ENCODE measurements around the gene GLMN.
"Not testable (repeated sequence)": the region's sequence is repeated elsewhere in the genome, so short reads cannot be mapped to it uniquely, and the experiment has no call there.

Gene GLMN

DNA sequence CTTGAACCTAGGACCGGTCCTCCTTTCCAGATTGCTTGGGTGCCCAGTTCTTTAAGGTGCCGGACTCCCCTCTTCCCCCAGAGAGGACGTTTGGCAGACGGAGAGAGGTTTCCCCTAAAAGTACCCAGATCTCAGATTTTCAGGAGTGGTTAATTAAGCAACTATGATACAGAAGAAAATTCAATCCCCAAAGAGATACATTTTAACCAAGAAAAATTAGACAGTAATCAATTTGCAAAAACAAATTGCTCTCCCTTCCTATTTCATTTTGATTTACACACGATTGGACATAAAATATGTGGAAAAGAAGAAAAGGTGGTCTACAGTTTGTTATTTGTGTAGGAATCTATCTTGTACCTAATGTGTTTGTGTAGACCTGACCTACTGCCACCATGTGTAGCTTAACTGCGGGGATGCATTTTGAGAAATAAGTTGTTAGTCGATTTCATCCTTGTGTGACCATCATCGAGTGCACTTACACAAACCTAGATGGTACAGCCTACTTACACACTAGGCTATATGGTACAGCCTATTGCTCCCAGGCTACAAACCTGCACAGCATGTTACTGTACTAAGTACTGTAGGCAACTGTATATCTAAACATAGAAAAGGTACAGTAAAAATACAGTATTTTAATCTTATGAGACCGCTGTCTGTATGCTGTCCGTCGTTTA, 827 bp upstream of the GLMN start:
- DNase-seq (ENCODE audit: low read depth), result no peak

DNA sequence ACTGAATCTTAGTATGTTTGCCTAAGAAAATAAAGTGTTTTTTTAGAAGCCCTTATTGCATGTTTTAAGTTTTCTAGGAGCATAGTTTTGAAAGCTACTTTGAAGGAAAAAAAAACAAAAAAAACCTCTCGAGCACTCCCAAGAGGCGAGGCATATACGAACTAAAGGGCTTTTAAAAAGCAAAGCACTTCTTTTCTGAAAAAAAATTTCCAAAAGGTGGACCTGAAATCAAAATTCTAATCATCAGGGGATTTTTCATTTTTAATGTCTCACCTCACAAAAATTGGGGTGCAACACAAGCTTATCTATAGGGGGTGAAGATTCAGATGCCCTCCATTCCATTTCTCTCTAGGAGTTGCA, 594 bp downstream of the GLMN start:
- no peak for DNase-seq (ENCODE audit: low read depth)

DNA sequence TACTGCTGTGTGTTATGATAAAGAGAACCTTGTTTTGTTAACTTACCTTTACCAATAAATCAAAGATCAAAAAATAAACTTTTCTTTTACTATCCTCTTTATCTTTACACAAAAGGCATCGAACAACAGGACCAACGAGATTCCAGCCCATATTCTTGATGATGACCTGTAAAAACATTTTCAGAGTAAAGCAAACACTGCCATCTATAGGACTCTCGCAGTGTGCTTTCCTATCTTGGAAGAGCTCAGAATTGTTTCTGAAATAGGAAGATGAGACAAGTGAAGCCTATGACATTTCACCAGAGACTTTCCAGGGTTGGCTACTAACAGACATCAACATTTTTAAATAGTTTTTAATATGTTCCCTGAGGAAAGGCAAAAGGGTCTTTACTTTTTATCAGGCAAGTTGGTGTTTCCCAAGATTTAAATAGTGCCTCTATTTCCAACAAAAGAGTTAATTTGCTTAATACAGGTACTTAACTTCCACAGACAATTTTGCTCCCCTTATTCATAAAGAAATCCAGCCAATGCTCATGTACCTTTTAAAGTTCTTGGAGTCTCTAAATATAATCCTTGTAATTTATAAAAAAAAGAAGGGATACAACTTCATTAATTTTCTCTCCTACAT, 7.3 kb downstream of the GLMN start:
- no peak for DNase-seq (ENCODE audit: low read depth)

DNA sequence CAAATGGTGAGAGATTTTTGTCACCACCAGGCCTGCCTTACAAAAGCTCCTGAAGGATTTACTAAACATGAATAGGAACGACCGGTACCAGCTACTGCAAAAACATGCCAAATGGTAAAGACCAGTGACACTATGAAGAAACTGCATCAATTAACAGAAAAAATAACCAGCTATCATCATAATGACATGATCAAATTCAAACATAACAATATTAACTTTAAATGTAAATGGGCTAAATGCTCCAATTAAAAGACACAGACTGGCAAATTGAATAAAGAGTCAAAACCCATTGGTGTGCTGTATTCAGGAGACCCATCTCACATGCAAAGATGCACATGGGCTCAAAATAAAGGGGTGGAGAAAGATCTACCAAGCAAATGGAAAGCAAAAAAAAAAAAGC, 17.4 kb downstream of the GLMN start:
- DNase-seq (ENCODE audit: low read depth), result not testable (repeated sequence)

DNA sequence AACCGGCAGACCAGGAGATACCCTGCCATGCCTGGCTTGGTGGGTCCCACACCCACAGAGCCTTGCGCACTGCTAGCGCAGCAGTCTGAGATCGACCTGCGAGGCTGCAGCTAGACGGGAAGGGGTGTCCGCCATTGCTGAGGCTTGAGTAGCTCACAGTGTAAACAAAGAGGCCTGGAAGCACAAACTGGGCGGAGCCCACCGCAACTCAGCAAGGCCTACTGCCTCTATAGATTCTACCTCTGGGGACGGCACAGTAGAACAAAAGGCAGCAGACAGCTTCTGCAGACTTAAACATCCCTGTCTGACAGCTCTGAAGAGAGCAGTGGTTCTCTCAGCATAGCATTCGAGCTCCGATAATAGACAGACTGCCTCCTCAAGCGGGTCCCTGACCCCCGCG, 19.0 kb downstream of the GLMN start:
- not testable (repeated sequence) for DNase-seq (ENCODE audit: low read depth)

DNA sequence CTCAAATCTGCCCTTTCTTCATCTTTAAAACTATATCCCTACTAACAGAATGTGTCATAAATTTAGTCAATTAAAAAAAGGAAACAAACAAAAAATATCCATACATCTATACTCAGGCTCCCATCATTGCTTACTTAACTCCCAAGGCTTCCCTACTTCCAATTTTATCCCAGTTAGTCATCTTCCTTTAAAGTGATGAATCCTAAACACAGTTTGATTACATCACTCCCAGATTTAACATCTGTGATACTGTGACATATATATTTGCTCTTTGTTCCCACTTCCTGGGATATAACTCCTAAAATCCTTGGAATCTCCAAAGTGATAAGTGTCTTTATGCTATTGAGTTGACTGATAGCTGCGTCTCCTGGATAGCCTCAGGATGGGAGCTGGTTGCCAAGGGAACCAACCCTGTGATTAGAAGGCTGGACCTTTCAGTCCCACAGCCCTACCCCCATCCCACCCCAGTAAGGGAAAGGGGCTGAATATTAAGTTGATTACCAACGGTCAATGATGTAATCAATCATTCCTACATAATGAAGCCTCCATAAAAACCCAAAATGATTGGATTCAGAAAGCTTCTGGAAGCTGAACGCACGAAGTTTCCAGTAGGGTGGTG, 21.6 kb downstream of the GLMN start:
- DNase-seq (ENCODE audit: low read depth), result no peak

DNA sequence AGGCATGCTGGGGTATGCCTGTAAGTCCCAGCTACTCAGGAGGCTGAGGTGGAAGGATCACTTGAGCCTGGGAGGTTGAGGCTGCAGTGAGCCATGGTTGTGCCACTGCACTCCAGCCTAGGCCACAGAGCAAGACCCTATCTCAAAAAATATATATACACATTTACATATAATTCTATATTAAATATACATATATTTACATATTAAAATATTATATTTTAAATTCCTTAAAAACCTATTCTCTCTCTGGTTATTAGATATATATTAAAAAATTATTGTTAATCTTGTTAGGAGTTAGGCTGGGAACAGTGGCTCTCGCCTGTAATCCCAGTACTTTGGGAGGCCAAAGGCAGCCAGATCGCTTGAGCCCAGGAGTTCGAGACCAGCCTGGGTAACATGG, 22.7 kb downstream of the GLMN start:
- DNase-seq (ENCODE audit: low read depth), result no peak

DNA sequence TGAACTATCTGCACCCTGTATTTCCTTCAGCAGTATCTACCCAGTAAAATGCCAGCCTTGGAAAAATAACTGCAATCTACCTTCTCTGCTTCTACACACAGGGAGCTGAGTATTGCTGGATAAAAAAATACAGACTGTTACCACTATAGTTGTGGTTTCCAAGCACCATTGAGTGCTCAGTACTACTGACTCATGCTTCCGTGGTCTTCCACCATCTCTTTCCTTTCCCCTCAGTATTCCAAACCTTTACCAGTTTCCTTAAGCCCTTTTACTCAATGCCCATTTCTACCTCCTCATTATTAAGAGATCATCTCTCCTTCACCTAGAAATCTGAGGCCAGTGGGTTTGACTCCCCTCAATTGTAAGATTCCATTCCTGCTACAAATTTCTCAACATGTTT, 23.8 kb downstream of the GLMN start:
- DNase-seq (ENCODE audit: low read depth), result no peak

DNA sequence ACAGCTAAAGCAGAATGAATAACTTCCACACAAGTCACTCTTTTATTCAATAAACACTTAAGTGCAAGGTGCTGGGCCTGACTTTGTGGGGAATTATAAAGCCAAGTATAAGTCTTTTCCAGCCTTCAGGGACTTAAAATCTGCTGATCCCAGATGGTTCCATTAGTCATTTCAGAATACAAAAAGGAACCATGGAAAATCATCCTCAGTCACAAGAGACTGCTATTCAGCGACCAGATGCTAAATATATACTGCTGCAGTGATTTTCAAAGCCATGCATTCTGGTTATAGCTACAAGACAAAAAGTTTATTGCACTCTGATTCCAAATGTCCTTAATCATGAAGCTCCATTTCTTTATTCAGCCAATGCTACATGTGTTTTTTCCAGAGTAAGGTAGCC, 25.7 kb downstream of the GLMN start:
- DNase-seq (ENCODE audit: low read depth), result no peak

DNA sequence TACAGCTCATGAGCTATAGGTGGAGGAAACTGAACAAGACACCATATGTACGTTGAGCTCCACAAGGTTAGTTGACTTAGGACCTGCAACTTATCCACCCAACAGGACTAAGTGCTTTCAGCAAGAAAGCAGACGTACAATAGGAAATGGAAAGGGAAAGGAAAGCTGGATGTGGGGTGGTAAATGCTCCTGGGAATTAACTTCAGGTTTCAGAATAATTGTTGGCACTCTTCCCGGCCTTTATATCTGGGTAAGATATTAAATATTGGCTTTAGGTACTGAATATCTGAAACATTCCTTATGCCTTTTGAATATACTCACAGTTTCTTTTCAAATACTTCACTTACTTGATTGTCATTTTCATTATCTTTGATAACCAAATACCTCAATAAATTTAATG, 36.3 kb downstream of the GLMN start:
- DNase-seq (ENCODE audit: low read depth), result no peak

DNA sequence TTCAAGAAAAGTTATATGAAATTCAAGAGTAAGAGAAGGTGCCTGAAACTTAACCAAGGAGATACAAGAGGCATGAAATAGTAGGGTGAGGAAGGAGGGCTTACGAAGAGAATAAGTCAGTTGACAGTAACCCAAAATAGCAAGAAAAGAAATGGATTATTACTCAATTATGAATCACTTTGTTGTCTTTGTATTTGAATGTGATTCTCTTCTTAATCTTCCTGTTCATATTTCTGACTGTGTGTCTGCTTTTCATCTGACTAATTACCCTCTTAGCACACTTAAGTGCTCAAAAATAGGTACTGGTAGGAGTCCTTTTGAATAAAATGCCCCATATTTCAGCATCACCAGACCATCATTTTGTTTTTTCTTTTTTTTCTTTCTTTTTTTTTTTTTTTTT, 39.4 kb downstream of the GLMN start:
- DNase-seq (ENCODE audit: low read depth), result no peak

DNA sequence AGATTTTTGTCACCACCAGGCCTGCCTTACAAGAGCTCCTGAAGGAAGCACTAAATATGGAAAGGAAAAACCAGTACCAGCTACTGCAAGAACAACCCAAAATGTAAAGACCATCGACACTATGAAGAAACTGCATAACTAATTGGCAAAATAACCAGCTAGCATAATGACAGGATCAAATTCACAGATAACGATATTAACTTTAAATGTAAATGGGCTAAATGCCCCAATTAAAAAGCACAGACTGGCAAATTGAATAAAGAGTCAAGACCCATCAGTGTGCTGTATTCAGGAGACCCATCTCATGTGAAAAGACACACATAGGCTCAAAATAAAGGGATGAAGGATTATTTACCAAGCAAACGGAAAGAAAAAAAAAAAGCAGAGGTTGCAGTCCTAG, 44.1 kb downstream of the GLMN start:
- not testable (repeated sequence) for DNase-seq (ENCODE audit: low read depth)

DNA sequence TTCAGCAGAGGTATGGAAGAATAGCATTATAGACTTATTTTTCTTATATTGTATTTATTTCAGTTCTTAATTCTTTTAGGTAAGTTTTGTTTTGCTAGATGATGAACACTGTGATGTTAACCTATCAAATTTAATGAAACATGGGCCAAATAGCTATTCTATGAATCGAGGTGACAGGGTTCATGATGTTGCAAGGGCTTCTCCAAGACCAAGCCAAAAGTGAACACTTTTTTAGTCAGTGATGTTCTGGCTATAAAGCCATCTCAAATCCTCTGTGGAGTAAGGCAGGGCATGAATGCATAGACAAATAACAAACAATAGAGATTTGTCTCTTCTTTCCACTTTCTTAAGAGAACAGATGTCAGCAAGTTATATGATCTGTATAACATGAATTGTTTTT, 54.4 kb downstream of the GLMN start:
- no peak for DNase-seq (ENCODE audit: low read depth)

DNA sequence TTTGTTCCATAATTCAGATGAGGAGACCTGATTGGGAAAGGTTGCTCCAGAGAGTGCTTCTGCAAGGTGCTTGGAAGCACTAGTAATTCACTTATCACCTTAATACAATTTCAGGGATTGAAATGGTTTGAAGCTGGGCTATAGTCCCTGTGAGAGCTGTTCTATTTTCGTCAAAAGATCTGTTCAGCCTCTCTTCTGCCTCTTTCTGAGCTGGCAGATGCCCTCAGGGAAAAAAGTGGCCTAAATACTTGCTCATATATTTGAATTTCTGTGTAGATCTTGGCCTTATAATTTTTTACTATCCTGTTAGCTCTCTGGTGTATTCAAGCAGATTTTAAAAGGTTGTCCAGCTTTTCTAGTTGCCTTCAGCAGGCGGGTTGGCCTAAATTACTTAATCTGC, 58.8 kb downstream of the GLMN start:
- no peak for DNase-seq (ENCODE audit: low read depth)

DNA sequence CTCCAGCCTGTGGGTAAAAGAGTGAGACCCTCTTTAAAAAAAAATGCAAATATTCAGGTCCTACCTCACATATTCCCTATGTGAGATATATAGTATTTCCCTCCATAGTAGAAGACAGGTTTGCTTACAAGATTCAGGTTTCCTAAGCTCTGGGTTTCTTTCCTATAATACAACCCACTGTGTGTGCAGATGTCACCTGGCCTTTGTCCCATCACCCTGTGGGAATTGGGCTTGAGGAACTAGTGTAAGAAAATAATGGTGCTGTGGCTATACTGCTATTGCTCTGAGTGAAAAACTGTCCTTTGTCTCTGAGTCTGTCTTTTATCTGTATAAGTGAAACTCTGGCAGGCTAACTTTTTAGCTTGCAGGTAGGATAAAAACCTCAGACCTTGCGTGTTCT, 68.1 kb downstream of the GLMN start:
- DNase-seq (ENCODE audit: low read depth), result no peak

DNA sequence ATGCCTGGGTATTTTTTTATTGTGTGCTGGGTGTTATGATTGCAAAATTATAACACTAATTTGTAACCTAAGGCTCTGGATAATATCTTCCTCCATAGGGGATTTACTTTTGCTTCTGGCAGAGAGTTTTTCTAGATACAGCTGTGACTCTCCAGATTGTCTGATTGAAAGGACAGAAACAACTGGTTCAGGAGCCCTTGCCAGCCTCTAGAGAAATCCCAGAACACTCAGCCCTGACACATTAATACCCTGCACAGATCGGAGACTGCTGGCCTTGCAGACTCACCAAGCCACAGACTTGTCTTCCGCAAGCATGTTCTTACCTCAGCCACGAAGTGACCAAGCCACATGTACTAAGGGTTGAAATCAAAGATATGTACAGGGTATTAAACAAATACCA, 70.4 kb downstream of the GLMN start:
- DNase-seq (ENCODE audit: low read depth), result no peak

DNA sequence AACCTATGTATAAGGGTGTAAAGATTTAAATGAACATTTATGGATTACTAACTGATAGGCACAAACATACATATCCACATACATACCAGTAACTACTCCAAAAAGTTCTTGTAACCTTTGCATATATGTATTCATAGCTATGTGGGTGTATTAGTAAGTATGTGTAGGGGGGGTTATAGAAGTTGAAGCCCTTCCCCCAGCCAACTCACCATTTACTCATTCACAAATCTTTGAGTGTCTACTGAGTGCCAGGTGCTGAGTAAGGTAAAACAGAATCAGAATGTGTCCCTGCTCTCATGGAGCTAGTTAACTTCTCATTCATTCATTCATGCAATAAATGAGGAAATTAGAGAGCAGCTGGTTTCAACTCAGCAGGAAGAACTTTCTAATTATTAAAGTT, 79.8 kb downstream of the GLMN start:
- DNase-seq (ENCODE audit: low read depth), result no peak

DNA sequence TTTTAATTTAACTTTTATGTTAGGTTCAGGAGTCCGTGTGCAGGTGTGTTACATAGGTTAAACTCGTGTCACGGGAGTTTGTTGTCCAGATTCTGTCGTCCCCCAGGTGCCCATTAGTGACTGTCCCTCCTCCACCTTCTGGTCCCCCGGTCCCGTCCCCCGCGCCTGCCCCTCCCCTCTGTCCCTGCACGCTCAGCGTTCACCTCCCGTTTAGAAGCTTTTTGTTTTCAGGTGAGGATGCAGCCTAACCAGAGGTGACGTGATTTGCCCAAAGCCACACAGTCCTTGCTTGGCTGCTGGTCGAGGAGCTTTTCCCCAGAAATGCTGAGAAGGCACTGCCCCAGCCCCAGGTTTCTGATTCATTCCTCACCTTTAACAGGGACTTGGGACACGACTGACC, 80.2 kb downstream of the GLMN start:
- no peak for DNase-seq (ENCODE audit: low read depth)

DNA sequence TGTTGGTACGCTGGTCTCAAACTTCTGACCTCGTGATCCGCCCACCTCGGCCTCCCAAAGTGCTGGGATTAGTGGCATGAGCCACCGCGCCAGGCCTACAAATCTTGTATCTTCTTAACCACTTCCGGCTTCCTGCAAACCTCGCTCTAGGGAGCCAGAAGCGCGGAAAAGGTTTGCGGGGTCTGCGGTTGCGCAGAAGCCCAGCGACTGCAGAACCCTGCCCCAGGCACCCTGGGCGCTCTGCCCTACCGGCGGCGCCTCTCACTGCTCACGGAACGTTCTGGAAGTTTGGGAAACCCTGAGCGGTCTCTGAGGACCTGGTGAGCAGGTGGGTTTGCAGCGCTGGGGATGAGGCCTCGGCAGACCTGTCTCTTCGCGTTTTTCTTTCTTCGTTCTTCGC, 81.1 kb downstream of the GLMN start, which contains the start of gene C1orf146:
Gene C1orf146 (plus strand): TSS at position 195 of the 400 bp plus-strand sequence. CDS start 13,506 bp downstream, outside the sequence.
- DNase-seq (ENCODE audit: low read depth), result no peak

DNA sequence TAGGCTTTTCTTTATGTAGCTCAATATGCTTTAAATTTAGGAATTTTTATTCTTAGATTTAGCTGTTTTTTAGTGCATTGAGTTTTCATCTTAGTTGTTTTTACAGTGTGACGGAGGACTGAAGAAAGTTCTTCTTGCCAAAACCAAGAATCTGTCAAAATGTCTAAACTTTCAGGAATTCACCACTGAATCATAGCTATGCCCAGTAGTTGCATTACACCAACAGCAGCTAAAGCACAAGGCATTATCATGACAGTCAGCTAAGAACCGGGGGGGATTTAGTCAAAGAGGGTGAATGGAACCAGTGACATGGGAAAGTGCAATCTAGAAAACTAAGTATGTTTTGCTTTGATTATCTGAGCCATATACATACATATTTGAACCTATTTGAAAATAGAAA, 87.6 kb downstream of the GLMN start:
- no peak for DNase-seq (ENCODE audit: low read depth)

DNA sequence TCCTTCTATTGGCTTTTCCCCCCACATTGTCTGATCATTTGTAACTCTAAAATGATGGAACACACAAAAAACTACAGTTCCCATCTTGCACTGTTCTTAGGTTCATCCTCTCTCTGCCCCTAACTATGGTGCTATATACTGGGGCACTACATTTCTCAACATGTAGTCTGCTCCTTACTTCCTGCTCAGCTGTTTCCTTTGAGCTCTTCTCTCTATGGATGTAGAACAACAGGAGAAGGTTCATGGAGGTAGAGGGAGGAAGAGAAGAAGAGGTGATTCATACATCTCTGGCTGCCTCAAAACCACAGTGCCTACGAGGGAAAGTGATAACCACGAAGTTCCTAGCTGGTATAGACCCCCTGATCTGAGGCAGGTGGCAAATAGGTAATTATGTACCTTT, 88.1 kb downstream of the GLMN start:
- no peak for DNase-seq (ENCODE audit: low read depth)

DNA sequence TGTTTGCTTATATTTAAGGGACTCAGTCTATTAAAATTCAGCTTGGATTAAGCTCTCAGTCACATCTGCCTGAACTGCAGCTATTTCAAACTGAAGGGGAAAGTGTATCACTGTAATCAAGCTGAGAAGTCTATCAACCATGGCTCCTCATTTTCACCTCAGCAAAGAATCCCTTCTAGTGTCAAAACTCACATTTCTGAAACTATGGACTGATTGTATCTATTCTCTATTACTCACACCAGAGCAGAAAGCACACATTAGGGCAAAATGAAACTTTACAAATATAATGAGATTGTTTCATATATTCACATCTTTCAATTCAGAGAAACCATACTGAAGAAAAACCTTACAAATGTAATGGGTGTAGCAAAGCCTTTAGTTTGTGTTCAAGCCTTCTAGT, 95.7 kb downstream of the GLMN start:
- DNase-seq (ENCODE audit: low read depth), result no peak

DNA sequence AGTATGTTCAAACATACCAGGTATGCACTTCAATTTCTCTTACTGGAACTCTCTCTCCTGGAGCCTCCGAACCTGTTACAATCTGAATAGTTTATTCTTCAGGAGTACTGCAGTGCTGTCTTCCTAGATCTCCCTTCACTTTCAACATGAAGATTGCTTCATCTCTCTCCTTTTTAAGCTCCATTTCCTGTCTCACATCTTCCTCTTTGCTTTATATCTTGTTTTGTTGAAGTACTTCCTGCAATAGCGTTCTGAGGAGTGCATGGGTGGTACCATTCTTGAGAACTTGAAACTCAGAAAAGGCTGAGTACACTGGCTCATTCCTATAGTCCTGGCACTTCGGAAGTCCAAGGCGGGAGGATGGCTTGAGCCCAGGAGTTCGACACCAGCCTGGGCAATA, 96.8 kb downstream of the GLMN start:
- no peak for DNase-seq (ENCODE audit: low read depth)

Data from stimulated activated CD8-positive, alpha-beta memory T cell treated with anti-CD3 and anti-CD28 coated beads, Interleukin-12 subunit alpha, Interleukin-12 subunit beta, amount 100 ng/mL, for 1 hour (primary cell).